Right lobe of liver (tissue), 4 donors: Measurements from ENCODE around the gene UAP1L1.

Experiments
- CTCF ChIP-seq, 4 donors: fragments of 200-600 bp in 3 of 4; fragments of 450-650 bp in 1 of 4; IDR thresholded peaks; one replicate each; pipeline versions ENCODE4 v1.5.1 to v1.8.0; 2016 to 2022; ENCODE audit warnings: antibody characterized with exemption in 4 of 4, mild to moderate bottlenecking in 2 of 4
- POLR2A ChIP-seq: fragments of 450-650 bp; IDR thresholded peaks from one replicate; pipeline ENCODE4 v1.6.1; 2017; ENCODE audit warnings: antibody characterized with exemption, mild to moderate bottlenecking
- donor health status: DM: no; HTN: no; CAD: no.
- donor health status: DM: no; HTN: no; CAD: no.
- donor health status: DM: no; HTN: yes; CAD: no.

- TF ChIP-seq CTCF (IDR thresholded peaks at IDR 0.05) (no peak), POLR2A (no peak)
These were observed 50.2 kb downstream of the UAP1L1 start for GRCh38 chr9:137127301-137128157.
